ENCODE data around the gene RBM11. TPM values are rescaled to one million over a fixed set of nuclear protein-coding genes. Genes with fewer than 3 reads are reported as not detected.

The RBM11 gene
- total RNA-seq, 1 donor from 2014 or later: 2.5 TPM

DNA sequence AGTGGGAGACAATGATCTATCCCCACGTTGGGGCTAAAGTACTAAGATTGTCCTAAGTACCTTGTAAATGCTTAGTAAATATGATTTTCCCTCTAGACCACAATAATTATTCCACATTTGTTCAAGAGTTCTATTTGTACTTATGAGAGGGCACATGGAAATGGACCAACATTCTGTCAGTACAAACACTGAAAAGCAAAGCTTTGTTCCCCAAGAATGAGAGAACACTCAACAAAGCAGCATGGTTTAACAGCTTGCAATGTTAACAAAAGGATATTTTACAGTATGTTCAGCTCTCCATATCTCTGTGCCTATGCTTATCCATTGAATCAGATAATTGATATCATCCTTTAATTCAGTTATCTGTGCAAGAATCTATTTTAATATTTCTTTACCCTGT lies 35.4 kb downstream of the RBM11 start:
- Histone ChIP-seq H3K9me3 (no peaks in the 10 kb centered on the region), H3K27ac (no peak overlapping the region), H3K27me3 (no peaks in the 10 kb centered on the region), H3K4me1 (no peaks in the 10 kb centered on the region), H3K4me3 (no peak overlapping the region), H3K36me3 (no peaks in the 10 kb centered on the region)
- TF ChIP-seq POLR2A (IDR thresholded peaks at IDR 0.05) (no peak), POLR2AphosphoS5 (IDR thresholded peaks at IDR 0.05; ENCODE audit: insufficient read depth in 1 of 2, low read depth in 1 of 2) (no peak)
- TF ChIP-seq, protein P1, sequence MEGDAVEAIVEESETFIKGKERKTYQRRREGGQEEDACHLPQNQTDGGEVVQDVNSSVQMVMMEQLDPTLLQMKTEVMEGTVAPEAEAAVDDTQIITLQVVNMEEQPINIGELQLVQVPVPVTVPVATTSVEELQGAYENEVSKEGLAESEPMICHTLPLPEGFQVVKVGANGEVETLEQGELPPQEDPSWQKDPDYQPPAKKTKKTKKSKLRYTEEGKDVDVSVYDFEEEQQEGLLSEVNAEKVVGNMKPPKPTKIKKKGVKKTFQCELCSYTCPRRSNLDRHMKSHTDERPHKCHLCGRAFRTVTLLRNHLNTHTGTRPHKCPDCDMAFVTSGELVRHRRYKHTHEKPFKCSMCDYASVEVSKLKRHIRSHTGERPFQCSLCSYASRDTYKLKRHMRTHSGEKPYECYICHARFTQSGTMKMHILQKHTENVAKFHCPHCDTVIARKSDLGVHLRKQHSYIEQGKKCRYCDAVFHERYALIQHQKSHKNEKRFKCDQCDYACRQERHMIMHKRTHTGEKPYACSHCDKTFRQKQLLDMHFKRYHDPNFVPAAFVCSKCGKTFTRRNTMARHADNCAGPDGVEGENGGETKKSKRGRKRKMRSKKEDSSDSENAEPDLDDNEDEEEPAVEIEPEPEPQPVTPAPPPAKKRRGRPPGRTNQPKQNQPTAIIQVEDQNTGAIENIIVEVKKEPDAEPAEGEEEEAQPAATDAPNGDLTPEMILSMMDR (IDR thresholded peaks at IDR 0.05): no peak
- intact Hi-C loops (cut with DNase I): no loop called here
- no peak for DNase-seq (ENCODE audit: extremely low spot score in 2 of 2)

DNA sequence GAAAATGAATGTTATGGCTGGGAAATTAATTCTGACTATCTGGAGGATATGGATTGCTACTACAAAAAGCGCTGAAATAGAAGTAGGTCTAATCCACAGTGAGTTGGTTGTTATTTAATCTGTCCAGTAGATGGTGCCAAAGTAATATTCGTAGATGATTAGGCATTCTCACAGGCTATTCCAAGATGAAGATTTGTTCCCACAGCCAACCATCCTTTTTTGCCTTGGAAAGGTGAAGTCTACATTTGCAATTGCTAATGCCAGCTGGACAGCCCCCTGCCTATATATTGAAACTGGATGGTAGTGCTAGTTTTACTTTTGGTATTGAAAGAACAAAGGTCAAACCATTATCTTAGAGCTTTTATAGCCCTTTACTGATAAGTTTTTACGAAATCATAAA lies 43.8 kb downstream of the RBM11 start:
- no peak overlapping the region for H3K4me3 ChIP-seq
- DNase-seq (ENCODE audit: extremely low spot score in 2 of 2): no peak
- H3K27ac ChIP-seq: no peak overlapping the region
- intact Hi-C loops (cut with DNase I): no loop called here
- H3K27me3 ChIP-seq: no peaks in the 10 kb centered on the region
- no peaks in the 10 kb centered on the region for H3K36me3 ChIP-seq
- H3K9me3 ChIP-seq: no peaks in the 10 kb centered on the region
- TF ChIP-seq, protein P1 (IDR thresholded peaks at IDR 0.05): peak; percentile 36 to 46 (median 37)
- TF ChIP-seq POLR2A (IDR thresholded peaks at IDR 0.05): no peak
- TF ChIP-seq POLR2AphosphoS5 (IDR thresholded peaks at IDR 0.05; ENCODE audit: insufficient read depth in 1 of 2, low read depth in 1 of 2): no peak
- no peaks in the 10 kb centered on the region for H3K4me1 ChIP-seq

DNA sequence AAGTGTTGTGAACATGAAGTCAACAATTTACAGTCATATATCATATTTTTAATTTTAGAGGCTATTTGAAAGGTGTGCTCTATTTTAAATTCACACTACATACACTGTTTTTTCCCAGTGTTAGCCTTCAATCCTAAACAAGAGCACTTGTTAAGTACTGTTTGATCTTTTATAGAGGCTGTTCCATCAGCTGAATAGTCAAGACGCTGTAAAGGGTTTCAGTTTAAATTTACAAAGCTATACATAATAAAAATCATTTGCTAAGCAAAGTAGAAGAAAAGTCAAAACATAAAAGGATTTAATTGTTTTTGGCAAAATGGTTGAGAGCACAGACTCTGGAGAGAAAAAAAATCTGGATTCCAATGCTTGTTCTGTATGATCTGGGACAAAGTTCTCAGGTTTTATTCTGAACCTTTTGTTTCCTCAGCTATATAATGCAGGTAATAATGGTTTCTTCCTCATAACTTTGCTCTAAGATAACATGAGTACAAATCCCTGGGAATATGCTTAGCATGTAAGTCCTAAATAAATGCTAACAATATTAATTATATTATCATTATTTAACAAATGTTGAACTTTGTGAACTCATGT lies 44.3 kb downstream of the RBM11 start:
- intact Hi-C loops (cut with DNase I): no loop called here
- Histone ChIP-seq H3K4me3 (no peak overlapping the region), H3K27ac (no peak overlapping the region), H3K27me3 (no peaks in the 10 kb centered on the region), H3K9me3 (no peaks in the 10 kb centered on the region), H3K4me1 (no peaks in the 10 kb centered on the region), H3K36me3 (no peaks in the 10 kb centered on the region)
- no peak for DNase-seq (ENCODE audit: extremely low spot score in 2 of 2)
- TF ChIP-seq POLR2A (IDR thresholded peaks at IDR 0.05): no peak
- TF ChIP-seq, protein P1 (IDR thresholded peaks at IDR 0.05): no peak
- no peak for TF ChIP-seq POLR2AphosphoS5 (IDR thresholded peaks at IDR 0.05; ENCODE audit: insufficient read depth in 1 of 2, low read depth in 1 of 2)

DNA sequence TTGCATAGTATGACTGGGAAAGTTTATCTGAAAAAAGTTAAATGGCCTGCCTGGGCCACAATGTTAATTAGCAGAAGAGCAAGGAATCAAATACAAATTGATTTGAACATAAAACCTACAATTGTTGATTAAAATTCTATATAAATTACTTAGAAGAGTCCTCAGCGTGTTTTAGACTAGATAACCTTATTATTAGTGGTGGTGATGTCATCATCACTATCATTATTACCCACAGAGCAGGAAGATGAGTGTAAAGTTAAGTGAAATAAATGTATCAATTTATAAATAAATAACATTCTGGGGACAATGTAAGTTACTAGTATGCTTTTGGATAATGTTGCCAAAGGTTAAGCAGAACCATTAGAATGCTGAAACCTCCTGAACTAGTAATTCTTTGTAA lies 46.1 kb downstream of the RBM11 start:
- TF ChIP-seq POLR2AphosphoS5 (IDR thresholded peaks at IDR 0.05; ENCODE audit: insufficient read depth in 1 of 2, low read depth in 1 of 2) (no peak), POLR2A (IDR thresholded peaks at IDR 0.05) (no peak)
- TF ChIP-seq, protein P1 (IDR thresholded peaks at IDR 0.05): no peak
- no peak for DNase-seq (ENCODE audit: extremely low spot score in 2 of 2)
- no peak overlapping the region for H3K4me3 ChIP-seq
- H3K27me3 ChIP-seq: no peaks in the 10 kb centered on the region
- no peak overlapping the region for H3K27ac ChIP-seq
- H3K4me1 ChIP-seq: no peaks in the 10 kb centered on the region
- no peaks in the 10 kb centered on the region for H3K9me3 ChIP-seq
- intact Hi-C loops (cut with DNase I): no loop called here
- no peaks in the 10 kb centered on the region for H3K36me3 ChIP-seq

DNA sequence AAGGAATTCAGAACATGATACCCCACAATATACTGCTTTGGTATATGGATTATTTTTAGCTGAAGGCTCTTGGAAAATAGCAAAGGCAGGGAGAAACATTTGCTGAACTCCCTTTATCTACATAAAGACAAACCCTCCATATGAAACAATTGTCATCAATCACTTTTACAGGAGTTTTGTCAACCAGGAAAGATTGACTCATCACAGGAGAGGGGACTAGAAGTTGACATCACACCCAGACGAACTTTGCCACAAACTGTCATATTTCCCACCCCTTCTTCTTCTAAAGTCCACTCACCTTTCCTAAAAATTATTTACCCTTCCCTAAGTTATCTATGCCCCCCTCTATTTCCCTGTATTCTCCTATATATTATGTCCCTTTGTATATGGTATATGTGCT lies 47.9 kb downstream of the RBM11 start:
- no peak for DNase-seq (ENCODE audit: extremely low spot score in 2 of 2)
- Histone ChIP-seq H3K36me3 (no peaks in the 10 kb centered on the region), H3K4me3 (no peak overlapping the region), H3K27ac (no peak overlapping the region), H3K4me1 (no peaks in the 10 kb centered on the region), H3K9me3 (no peaks in the 10 kb centered on the region), H3K27me3 (no peaks in the 10 kb centered on the region)
- intact Hi-C loops (cut with DNase I): no loop called here
- TF ChIP-seq, protein P1 (IDR thresholded peaks at IDR 0.05): no peak
- TF ChIP-seq POLR2A (IDR thresholded peaks at IDR 0.05) (no peak), POLR2AphosphoS5 (IDR thresholded peaks at IDR 0.05; ENCODE audit: insufficient read depth in 1 of 2, low read depth in 1 of 2) (no peak)
